Fibroblast of lung (primary cell): ENCODE results near the gene ZNF804A. TPM values are rescaled to one million over a fixed set of nuclear protein-coding genes. Genes with fewer than 3 reads are reported as not detected.

Source experiments
- DNase-seq, 2 donors: peaks; one replicate each; pipeline versions ENCODE4 v3.0.0 to v3.0.0-alpha.2; 2010; ENCODE audit warnings: low read depth in 2 of 2
- H2AFZ ChIP-seq: 2 replicates; pipeline ENCODE4 v1.5.1; 2012; ENCODE audit warnings: low read length, control low read depth, inconsistent platforms
- H3K27ac ChIP-seq: 2 replicates; pipeline ENCODE4 v1.5.1; 2011; ENCODE audit warnings: low read length, control low read depth; ENCODE audit not compliant: insufficient read depth
- H3K27me3 ChIP-seq: 2 replicates; pipeline ENCODE4 v1.5.1; 2011; ENCODE audit warnings: mild to moderate bottlenecking, low read length; ENCODE audit not compliant: control insufficient read depth, insufficient read depth
- H3K36me3 ChIP-seq: 2 replicates; pipeline ENCODE4 v1.5.1; 2011; ENCODE audit warnings: low read length; ENCODE audit not compliant: control insufficient read depth, insufficient read depth
- H3K4me1 ChIP-seq: 2 replicates; pipeline ENCODE4 v1.5.1; 2011; ENCODE audit warnings: low read length; ENCODE audit not compliant: control insufficient read depth, insufficient read depth; ENCODE audit errors: extremely low read depth
- H3K4me2 ChIP-seq: 2 replicates; pipeline ENCODE4 v1.5.1; 2011; ENCODE audit warnings: low read length, control low read depth; ENCODE audit not compliant: insufficient read depth; ENCODE audit errors: extremely low read depth
- H3K4me3 ChIP-seq, 4 experiments: fragments of 200-600 bp in 1 of 4; sonication (generic) in 1 of 4; replicated peaks in 1 of 4; 2 replicates each; pipeline ENCODE4 v1.5.1; 2011 to 2016; ENCODE audit warnings: low read length in 4 of 4, low read depth in 3 of 4, mild to moderate bottlenecking in 3 of 4, control low read depth in 2 of 4, inconsistent platforms in 1 of 4, mixed read lengths in 1 of 4; ENCODE audit not compliant: insufficient read depth in 1 of 4; ENCODE audit errors: control extremely low read depth in 1 of 4
- H3K79me2 ChIP-seq: 2 replicates; pipeline ENCODE4 v1.5.1; 2012; ENCODE audit warnings: mild to moderate bottlenecking, low read length, inconsistent platforms; ENCODE audit not compliant: control insufficient read depth, insufficient read depth
- H3K9ac ChIP-seq: 2 replicates; pipeline ENCODE4 v1.5.1; 2011; ENCODE audit warnings: mild to moderate bottlenecking, low read length, control low read depth; ENCODE audit not compliant: insufficient read depth
- H3K9me3 ChIP-seq: 2 replicates; pipeline ENCODE4 v1.5.1; 2012; ENCODE audit warnings: low read depth, low read length; ENCODE audit not compliant: control insufficient read depth, insufficient read depth
- H4K20me1 ChIP-seq: 2 replicates; pipeline ENCODE4 v1.5.1; 2011; ENCODE audit warnings: low read length; ENCODE audit not compliant: control insufficient read depth, insufficient read depth; ENCODE audit errors: extremely low read depth
- CTCF ChIP-seq, 2 donors: IDR thresholded peaks in 1 of 2; conservative IDR thresholded peaks in 1 of 2; 1 replicate in 1 of 2; 2 replicates in 1 of 2; pipeline ENCODE4 v1.5.1; 2011 to 2012; ENCODE audit warnings: low read length in 2 of 2, control low read depth in 1 of 2, inconsistent platforms in 1 of 2, low read depth in 1 of 2, mild to moderate bottlenecking in 1 of 2
- EZH2 ChIP-seq: IDR thresholded peaks from 2 replicates; pipeline ENCODE4 v1.5.1; 2012; ENCODE audit warnings: low read length, control low read depth, mild to moderate bottlenecking; ENCODE audit errors: missing control alignments
- polyA plus RNA-seq, 2 donors: library from polyadenylated mRNA; depleted of rRNA in 1 of 2; stranded (reverse) in 1 of 2; unstranded in 1 of 2; fragments of >200 nt; gene quantifications; 2 replicates each; pipeline ENCODE4 v1.2.1, GENCODE V29; 2011 to 2012; ENCODE audit warnings: missing spikeins in 1 of 2
- total RNA-seq: library from RNA; depleted of rRNA; stranded (reverse); fragments of >200 nt; gene quantifications from 2 replicates; pipeline ENCODE4 v1.2.1, GENCODE V29; 2014

ZNF804A gene
- total and polyA plus RNA-seq, 2 donors (not counting 1 experiment from before 2014, with no cell fraction given): 3.0 to 6.9 TPM

DNA sequence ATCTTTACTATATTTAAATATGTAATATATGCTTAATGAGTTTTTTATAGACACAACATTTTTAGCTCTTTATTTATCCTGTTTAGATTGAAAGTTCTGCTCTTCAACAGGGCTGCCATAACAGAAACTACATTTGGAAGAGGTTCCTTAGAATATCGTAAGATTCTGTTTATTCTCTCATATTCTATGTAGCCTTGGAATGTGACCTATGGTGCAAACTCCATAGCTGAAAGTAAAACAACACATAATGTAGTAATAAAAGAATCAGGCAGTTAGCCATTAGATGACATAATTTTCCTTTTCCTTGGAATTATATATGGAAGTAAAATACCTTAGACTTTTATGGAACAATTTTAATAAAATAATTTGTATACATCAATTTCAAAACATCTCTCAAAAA lies 91.3 kb downstream of the ZNF804A start:
- Histone ChIP-seq H2AFZ (no peak overlapping the region), H3K9ac (no peak overlapping the region), H3K4me3 (no peak overlapping the region), H3K79me2 (no peaks in the 10 kb centered on the region), H3K9me3 (no peaks in the 10 kb centered on the region), H4K20me1 (no peaks in the 10 kb centered on the region), H3K36me3 (no peaks in the 10 kb centered on the region), H3K27ac (no peak overlapping the region), H3K4me1 (no peaks in the 10 kb centered on the region), H3K4me2 (no peak overlapping the region), H3K27me3 (no peaks in the 10 kb centered on the region)
- DNase-seq: peak in 1 of 2 donors; percentile 60
- TF ChIP-seq CTCF (conservative IDR thresholded peaks at IDR 0.05 in 1 of 2, IDR thresholded peaks at IDR 0.05 in 1 of 2; ENCODE audit: low read depth in 1 of 2, low read length in 2 of 2): no peak
- no peak for TF ChIP-seq EZH2

GRCh38 chr2:184692141-184692734 lies 93.9 kb downstream of the ZNF804A start:
- Histone ChIP-seq H3K4me1 (no peaks in the 10 kb centered on the region), H3K9ac (no peak overlapping the region), H3K27ac (no peak overlapping the region)

GRCh38 chr2:184696644-184697043 lies 98.3 kb downstream of the ZNF804A start:
- H3K9me3 ChIP-seq: no peaks in the 10 kb centered on the region
- no peaks in the 10 kb centered on the region for H3K79me2 ChIP-seq

More at GRCh38 chr2:184692141-184692734, 93.9 kb downstream of the ZNF804A start:
- no peak overlapping the region for H3K4me2 ChIP-seq
- H3K9me3 ChIP-seq: no peaks in the 10 kb centered on the region
- peak; percentile 11 to 18 for DNase-seq
- TF ChIP-seq EZH2 (no peak), CTCF (conservative IDR thresholded peaks at IDR 0.05 in 1 of 2, IDR thresholded peaks at IDR 0.05 in 1 of 2; ENCODE audit: low read depth in 1 of 2, low read length in 2 of 2) (no peak)
- H3K36me3 ChIP-seq: no peaks in the 10 kb centered on the region
- H3K27me3 ChIP-seq: no peaks in the 10 kb centered on the region
- no peak overlapping the region for H3K4me3 ChIP-seq
- H2AFZ ChIP-seq: no peak overlapping the region
- H3K79me2 ChIP-seq: no peaks in the 10 kb centered on the region
- H4K20me1 ChIP-seq: no peaks in the 10 kb centered on the region

More at GRCh38 chr2:184696644-184697043, 98.3 kb downstream of the ZNF804A start:
- no peak overlapping the region for H3K4me2 ChIP-seq
- no peak overlapping the region for H2AFZ ChIP-seq
- TF ChIP-seq CTCF (conservative IDR thresholded peaks at IDR 0.05 in 1 of 2, IDR thresholded peaks at IDR 0.05 in 1 of 2; ENCODE audit: low read depth in 1 of 2, low read length in 2 of 2) (no peak), EZH2 (no peak)
- H3K4me1 ChIP-seq: no peaks in the 10 kb centered on the region
- no peak overlapping the region for H3K27ac ChIP-seq
- no peaks in the 10 kb centered on the region for H3K27me3 ChIP-seq
- H4K20me1 ChIP-seq: no peaks in the 10 kb centered on the region
- DNase-seq: no peak
- H3K4me3 ChIP-seq: no peak overlapping the region
- no peaks in the 10 kb centered on the region for H3K36me3 ChIP-seq
- H3K9ac ChIP-seq: no peak overlapping the region
